DMS 273 (cell line): ENCODE data around the gene IGSF9.

Experiments used
- DNase-seq: peaks from one replicate; lab custom pipeline; 2025; ENCODE audit not compliant: unreplicated experiment; lab: John Stamatoyannopoulos, UW

IGSF9 gene

DNA sequence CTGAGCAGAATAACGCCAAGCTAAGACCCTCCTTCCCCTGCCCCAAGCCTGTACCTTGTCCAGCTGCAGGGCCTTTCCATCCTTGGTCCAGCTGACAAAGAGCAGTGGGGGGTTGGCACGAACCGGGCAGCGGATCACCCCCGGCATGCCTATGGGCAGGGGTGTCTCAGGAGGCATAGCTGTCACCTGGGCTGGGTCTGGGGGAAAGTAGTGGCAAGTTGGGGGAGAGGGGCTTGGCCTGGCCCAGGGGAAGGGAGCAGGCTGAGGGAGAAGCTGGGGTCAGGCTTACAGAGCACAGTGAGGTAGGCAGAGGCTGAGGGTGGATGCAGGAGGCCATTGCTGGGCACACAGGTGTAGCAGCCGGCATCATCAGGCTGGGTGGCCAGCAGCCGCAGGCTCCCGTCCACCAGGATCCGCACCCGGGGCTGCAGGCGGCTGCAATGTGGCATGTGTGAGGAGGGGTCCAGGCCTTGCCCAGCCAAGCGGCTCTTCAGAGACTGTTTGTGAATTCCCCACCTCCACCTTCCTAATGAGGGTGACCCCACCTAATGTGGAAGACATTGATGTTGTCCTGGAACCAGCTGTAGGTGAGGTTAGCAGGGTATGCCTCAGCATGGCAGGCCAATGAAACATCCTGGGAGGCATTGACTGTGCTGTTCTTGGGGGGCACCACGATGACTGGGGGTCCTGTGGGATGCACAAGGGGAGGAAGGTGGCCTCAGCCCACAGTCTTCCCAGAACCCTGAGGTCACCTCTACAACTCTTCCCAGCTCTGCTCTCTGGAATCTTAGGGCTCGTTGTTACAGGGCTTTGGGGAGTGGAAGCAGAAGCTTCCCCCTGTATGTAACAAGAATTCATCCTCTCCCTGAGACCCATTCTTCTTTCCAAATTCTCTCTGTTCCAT, 11.0 kb downstream of the IGSF9 start:
- no peak for DNase-seq

DNA sequence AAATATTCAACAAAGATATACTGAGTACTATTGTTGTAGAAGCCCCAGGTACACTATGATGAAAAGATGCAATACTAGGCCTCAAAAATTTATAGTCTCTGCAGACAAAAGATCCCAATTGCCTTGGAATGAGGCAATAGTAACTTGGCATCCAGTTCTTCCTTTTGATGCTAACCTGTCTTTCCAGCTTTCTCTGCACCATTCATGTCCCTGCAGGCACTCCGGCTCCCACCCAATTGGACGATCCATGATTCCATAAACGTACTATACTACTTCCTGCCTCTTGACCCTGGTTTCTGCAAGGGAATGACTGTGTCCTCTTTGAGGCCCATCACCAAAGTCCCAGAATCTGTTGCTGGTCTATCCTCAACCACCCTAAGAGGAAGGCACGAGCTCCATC, 12.1 kb downstream of the IGSF9 start:
- no peak for DNase-seq

DNA sequence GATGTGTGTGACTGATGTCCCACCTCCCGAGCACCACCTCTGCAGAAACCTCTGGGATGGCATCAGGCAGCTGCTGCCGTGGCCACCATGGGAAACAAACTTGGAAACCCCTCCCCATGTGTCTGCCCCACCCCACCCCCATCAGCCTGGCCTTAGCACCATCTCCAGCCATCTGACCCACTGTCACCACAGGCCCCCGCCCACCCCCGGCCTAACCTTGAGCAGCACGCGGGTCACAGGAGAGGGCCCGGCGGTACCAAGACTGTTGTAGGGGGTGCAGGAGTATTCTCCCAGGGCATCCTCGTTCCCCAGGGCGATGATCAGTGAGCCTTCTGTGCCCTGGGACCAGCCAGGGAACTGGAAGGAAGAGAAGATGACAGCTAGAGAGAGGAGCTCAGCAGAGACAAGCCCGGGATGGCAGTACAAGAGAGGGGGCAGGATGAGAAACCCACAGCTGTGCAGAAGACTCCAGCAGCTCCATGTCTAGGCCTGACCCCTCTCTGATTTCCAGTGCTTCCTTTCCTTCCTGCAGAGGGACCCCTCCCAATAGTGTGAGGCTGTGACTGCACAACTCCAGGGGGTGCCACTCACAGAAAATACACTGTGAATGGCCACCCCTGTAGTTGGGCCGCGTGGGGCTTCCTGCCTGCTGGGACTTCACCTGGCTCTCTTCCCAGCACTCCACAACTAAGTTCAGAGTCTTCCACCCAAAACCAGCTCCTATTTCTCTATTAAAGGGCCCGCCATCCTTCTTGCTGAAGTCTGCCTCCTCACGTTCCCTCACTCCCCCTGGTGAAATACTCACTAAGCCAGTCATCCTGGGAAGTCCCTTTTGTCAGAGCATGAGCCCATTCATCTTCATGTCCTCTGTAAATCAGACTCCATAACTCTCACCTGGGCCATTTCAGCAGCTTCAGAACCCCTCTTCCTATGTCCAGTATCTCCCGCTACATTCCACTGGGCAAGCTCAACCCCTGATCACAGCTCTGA, 12.8 kb downstream of the IGSF9 start:
- DNase-seq, result no peak

DNA sequence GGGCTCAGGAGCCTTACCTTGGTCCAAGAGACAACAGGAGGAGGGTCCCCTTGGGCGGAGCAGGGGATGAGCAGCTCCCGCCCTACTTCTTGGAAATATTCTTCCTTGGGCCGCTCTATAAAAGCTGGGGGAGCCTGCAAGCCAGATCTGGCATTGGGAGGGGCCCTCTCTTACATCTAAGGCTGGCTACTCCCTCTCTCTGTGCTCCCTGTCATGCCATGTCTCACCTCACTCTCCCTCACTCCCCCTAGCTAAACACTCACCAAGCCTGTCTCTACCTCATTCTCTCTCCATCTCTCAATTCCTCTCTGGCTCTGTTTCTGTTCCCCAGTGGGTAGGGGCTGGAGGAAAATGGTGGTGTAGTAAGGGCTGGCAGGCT, 13.6 kb downstream of the IGSF9 start:
- DNase-seq, result no peak

DNA sequence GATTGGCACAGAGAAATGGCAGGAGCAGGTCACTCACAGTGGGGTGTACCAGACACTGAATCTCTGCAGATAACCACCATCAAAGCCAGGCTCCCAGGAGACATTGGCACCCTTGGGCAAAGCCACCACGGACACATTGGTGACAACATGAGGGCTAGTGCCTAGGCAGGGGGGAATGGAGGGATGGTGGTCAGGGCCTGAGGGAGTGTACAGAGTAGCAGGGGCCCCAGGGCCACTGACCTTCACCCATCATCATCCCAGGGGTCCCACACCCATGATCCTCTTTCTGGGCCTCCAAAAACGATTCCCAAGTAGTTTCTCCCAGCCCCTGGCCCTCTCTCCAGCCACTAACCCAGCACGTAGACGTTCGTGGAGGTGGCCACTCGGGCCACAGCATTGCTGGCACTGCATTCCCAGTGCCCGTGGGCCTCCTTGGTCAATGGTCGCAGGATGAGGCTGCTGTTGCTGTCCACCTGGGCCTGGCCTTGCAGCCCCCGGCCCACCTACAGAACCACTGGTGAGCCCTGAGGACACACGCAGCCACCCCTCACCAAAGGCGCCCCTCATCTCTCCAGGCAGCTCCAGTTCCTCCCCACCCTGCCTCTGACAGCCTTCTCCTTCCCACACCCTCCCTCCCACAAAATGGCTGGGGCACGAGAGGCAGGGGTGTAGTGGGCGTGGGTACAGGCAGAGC, 14.2 kb downstream of the IGSF9 start:
- no peak for DNase-seq

DNA sequence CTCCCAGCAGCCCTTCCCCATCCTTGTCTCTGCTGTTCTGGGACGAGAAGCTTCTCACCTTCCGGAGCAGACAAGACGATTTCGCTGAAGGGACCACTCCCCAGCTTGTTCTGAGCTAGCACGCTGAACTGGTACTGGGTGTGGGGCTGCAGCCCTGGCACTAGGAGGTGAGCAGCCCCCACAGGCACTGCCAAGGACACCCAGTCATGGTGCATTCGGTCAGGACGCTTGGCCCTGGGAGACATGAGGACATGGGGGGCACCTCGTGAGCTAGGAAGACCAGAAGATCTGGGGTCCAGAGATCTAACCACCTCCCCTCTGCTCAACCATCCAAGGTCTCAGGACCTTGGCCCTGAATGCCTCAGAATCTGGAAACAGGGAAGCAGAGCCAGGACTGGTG, 14.8 kb downstream of the IGSF9 start:
- DNase-seq, result no peak

DNA sequence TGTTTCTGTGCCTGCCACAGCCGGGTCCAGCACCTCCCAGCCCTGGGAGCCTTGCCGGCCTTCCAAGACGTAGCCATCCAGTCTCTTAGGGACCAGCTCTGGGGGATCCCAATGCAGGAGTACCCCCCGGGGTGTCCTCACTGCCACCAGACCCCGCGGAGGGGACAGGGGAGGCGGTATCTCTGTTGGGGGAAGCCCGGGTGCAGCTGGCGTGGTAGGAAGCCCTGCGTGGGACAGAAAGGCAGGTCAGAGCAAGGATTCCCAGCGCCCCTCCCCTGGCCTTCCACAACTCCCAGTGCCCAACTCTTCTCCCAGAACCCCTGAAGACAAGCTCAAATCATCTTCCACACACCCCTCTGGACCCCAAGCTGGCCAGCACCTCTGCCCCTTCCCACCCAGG, 15.2 kb downstream of the IGSF9 start:
- no peak for DNase-seq

DNA sequence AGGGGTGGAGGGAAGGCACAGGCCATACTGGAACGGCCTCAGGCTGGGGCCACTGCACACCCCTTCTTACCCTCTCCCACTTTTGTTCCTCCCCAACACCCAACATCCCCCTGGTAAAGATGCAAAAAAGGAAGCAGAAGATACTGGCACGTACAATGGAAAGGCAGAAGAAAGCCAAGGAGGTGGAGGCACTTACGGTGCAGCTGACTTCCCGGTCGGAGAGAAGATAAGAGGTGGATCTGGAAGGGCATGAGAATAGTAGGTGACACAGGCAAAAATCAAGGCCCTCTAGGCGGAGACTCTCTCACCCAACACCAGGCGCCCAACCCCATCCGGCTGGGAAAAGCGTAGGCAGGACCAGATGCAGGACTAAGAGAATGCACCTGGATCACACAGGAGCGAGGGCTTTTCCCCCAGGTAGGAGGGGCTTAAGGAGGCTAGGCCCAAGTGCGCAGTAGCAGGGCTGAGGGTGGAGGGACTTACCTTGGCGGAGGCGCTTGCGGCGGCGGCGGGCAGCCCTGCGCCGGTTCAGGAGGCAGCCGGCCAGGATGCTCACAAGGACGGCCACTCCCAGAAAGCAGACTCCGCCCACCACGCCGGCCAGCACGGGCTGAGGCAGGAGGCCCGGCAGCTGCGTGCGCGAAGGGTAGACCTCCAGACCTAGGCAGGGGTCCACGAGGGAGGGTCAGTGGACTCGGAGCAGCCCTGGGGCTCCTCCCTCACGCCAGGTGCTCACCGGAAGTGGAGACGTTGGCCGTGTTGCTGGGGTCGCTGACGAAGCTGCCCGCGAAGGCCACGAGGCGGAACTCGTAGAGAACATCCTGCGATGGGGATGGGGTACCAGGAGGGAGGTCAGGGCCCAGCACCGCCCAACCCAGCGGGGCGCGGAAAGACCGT, 16.0 kb downstream of the IGSF9 start:
- no peak for DNase-seq

DNA sequence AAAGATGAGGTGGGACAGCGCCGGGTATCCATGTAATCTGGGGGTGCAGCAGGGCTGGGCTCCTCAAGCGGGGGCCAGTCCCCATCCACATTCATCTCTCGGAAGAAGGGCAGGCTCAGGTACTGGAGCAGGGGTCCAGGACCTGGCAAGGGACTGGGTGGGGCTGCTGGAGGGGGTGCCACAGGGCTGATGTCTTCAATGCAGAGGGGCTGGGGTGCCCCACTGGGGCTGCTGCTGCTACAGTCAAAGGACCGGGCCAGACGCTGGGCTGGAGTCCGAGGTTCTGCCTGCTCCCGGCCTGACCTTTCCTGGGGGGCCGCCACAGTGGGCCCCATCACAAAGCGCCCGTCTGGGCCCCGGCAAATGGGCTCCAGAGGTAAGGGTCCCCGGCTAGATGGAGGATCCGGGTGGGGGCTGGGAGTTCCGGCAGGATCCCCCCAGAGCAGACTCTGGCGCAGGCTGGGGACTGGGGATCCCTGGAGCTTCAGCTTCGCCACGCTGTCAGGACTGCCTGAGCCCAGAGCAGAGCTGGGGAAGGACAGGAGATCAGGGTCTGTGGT, 16.8 kb downstream of the IGSF9 start:
- DNase-seq, result no peak

DNA sequence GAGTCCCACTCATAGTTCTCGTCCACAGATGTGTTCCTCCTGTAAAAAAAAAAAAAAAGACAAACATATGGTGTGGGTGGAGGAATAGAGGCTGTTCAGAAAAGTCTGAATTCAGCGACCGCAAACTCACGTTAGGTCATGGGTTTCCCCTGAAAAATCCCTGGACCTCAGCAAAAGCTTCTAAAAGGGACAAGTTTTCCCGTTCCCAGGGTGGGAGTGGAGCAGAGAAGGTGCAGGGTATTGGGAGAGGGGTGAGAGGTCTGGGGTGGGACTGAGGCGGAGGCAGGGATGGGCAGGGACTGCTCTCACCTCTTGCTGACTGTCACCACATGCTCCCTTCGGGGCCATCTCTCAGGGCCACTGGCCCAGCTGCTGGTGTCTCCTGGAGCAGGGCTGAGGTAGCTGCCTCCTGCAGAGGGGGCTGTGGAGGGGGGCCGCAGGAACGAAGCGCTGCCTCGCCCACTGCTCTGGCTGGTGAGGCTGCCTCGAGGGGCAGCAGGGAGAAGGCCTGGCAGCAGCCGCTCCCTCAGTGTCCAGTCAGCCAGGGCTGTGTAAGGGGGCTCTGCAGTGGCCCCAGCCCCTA, 17.5 kb downstream of the IGSF9 start:
- peak; percentile 54 for DNase-seq

DNA sequence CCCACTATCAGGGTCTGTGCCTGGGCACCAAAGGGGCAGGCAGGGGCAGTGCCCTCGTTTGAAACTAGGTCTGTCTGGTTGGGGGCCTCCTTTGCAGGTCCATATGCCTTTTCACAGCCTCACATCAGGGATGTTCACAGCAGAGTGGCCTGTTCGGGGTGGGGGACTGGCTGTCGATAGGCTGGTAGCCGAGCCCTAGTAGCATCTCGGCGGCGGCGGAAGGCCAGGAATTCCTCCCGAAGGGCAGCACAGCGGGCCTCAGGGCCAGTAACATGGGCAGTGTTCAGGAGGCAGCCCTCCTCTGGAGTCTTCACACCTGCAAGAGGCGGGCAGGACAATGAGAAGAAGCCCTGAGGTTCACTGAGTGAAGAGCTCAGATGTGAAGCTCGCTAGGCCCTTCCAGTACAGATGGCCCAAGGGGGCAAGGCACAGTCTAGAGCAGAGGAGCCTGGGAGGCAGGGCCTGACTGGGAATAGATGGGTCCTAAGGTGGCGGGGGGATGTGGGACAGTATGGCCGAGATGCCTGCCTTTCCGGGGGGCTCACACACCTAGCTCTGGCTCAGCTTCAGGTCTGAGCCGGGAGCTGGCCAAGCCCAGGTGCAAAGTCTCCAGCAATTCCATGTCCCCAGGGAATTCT, 18.1 kb downstream of the IGSF9 start:
- DNase-seq, result no peak

DNA sequence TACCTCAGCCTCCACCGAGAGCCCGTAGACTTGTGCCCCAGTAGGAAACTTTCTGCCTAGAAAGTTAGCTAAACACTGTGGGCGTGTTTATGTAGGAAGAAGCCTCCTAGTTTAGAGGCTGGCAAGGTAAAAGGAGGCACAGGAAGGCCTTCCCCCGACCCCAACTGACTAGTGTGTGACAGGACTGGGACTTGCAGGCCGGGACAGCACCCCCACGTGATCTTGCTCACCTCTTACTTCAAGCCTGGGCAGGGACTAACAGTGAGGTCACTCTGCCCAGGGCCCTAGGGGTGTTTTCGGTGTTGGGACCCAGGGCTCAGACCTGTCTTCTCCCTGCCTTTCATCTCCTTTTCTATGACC, 19.7 kb downstream of the IGSF9 start:
- no peak for DNase-seq

DNA sequence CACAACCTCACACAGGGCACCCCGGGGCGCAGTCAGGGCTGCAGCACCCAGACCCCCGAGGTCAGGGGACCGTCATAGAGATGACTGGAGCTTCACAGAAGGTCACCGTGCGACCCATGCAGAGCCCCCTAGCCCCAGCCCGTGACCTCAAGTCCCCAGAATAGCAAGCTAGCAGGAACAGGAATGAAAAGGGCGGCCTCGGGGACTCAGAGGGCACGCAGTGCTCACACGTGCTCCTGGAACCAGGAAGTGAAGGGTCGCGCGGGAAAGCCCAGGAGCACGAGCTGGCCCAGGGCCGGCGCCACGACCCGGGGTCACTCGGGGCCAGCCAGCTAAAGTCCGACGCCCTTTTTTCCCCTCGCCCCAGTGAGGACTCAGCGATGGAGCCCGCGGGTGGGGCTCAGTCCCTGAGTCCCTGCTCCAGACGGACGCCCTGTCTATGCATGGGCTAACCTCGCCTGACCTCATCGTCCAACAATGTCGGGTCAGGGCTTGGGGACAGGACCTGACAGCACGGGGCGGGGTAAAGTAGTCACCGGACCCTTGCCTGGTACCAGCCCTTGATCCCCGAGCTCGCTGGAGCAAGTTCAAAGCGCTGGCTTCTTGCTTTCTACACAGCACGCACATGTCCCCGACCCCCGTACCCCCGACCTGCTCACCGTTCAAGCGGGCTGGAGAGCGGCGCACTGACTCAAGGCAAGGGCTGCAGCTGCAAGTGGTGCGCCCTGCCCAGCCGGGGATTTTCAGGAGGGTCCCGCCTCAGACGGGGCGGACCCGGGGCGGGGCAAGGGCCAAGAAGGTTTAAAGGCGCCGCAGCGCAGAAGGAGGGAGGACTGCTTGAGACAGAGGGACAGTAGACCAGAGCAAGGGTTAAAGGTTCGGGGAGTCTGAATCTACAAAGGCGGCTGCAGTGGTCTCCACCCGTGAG, 20.4 kb downstream of the IGSF9 start, which contains the start of gene TAGLN2:
Gene TAGLN2, minus strand, starts transcription at position 717 of the 928 bp plus-strand sequence. CDS start 4,998 bp downstream, outside the sequence.
- peak; percentile 88 for DNase-seq

DNA sequence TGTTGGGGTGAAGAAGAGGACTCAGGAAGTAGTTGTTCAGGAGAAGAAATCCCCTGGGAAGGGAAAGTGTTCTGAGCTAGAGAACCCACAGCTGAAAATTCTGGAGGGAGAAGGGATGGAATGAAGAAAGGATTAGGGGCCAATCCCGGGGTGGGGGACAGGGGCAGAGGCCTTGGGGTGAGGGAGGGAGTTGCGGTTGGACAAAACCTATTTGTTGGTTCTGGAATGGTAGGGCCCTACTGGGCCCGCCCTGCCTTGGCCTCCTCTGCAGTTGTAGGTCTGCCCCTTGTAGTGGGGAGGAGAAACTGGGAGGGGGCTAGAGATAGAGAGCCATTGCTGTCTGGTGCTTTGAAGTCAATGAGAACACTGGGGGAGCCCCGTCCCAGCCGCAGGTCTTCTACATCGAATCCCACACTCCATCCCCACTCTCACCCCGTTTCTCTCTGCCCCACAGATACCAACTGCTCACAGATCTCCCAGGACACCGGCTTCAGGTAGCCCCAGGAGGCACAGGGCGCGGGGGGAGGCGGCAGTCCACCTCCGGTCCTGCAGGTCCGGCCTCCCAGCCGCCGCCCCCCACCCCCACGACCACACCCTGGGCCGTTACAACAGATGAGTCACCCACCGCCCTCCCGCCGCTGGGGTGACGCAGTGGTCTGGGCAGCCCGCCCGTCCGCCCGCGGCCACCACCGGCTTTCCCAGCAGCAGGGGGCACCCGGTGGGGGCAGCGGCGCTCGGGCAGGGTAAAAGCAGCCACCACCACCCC, 21.2 kb downstream of the IGSF9 start:
- DNase-seq, result peak; percentile 68

DNA sequence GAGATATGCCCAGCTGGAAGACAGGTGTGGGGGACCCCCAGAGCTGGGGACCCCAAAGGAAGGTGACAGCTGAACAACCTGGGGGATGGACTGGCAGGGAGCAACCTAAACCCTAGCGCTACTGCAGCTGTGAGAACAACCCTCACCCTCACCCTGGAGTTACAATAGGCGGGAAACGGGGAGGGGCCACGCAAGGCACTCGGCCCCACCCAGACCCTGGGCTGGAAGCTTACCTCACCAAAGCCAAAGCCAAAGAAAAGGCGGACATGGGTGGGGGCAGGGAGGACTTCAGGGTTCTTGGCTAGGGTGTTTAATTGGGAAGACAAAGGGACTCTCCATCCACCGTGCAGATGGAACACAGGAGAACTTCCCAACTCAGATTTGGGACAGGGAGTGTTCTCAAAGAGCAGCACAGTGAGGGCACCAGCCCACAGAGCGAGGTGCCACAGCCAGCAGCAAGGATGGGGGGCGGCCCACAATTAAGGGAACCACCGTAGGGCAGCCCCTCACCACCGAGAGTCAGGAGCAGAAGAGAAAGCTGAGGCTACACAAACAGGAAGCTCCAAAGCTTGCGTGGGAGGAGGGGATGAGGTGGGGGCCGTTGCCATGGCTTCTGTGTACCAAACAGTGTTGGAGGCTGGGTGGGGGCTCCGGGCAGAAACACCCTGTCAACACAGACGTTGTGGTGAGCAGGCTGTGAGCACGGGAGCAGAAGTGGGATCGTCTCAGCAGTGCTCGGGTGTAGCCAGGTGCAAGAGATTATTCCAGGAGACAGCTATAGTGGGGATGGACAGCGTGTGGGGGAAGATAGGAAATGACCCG, 22.0 kb downstream of the IGSF9 start:
- DNase-seq, result peak; percentile 45

DNA sequence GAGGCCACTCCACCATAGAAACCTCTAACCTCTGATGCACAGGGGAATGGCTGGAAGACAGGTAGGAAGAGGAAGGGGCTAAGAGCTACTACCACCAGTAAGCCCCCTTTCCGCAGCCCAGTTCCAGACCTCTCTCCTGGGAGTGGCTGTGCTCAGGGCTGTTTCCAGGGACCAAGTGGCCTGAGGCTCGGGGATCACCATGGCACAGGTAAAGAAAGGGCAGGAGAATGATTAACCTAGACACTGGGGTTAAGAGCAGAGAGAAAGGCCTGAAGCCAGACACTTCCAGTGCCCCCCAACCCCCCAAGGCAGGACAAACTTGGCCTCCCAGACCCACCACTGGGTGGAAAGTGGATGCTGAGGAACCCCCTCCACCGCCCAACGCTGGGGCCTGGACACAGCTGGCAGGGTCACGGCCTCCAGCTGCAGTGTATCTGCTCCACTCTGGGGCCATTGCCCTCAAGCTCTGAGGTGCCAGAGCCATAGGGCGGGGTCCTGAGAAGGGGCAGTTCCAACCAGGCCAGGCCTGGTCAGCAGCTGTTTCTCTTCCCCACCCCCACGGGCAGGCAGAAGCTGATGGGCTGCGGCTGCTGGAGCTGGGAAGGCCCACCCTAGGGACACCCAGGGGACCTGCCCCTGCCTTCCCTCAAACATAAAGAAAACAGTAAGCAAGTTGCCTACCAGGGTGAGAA, 22.8 kb downstream of the IGSF9 start:
- DNase-seq, result no peak
